NCI-H345 (cell line): Measurements from ENCODE around the gene MAPRE3.

Source experiments
- DNase-seq: peaks from one replicate; lab custom pipeline; 2025; lab: John Stamatoyannopoulos, UW

MAPRE3 gene

GRCh38 chr2:27041752-27042151, 71.3 kb downstream of the MAPRE3 start:
- DNase-seq = no peak

- peak; percentile 52 for DNase-seq
Measured at GRCh38 chr2:27042159-27042661, 71.8 kb downstream of the MAPRE3 start.

- no peak for DNase-seq
Measured at GRCh38 chr2:27042985-27043634, 72.7 kb downstream of the MAPRE3 start.

- peak; percentile 57 for DNase-seq
Measured at GRCh38 chr2:27049422-27050280, 79.2 kb downstream of the MAPRE3 start.

GRCh38 chr2:27050281-27050995, 80.0 kb downstream of the MAPRE3 start:
- DNase-seq = peak; percentile 96

GRCh38 chr2:27050996-27051901, 80.8 kb downstream of the MAPRE3 start, which contains the start of gene AGBL5:
Gene AGBL5 (plus strand): TSS chr2:27051668. CDS start chr2:27052959, 1,291 bp downstream.
- peak; percentile 97 for DNase-seq

GRCh38 chr2:27051902-27052645, 81.6 kb downstream of the MAPRE3 start:
- no peak for DNase-seq

- DNase-seq = no peak
Measured at GRCh38 chr2:27053321-27053720, 82.9 kb downstream of the MAPRE3 start.

GRCh38 chr2:27053776-27054175, 83.3 kb downstream of the MAPRE3 start:
- DNase-seq = no peak

- DNase-seq = no peak
Measured at GRCh38 chr2:27054721-27055120, 84.3 kb downstream of the MAPRE3 start.

- DNase-seq = no peak
Measured at GRCh38 chr2:27057184-27057583, 86.7 kb downstream of the MAPRE3 start.

- no peak for DNase-seq
Measured at GRCh38 chr2:27058210-27058609, 87.8 kb downstream of the MAPRE3 start.

GRCh38 chr2:27059141-27059820, 88.8 kb downstream of the MAPRE3 start:
- no peak for DNase-seq

- DNase-seq = no peak
Measured at GRCh38 chr2:27060323-27060722, 89.9 kb downstream of the MAPRE3 start.

GRCh38 chr2:27065128-27065527, 94.7 kb downstream of the MAPRE3 start:
- DNase-seq = no peak

- DNase-seq = no peak
Measured at GRCh38 chr2:27067385-27067784, 96.9 kb downstream of the MAPRE3 start.

GRCh38 chr2:27069436-27069835, 99.0 kb downstream of the MAPRE3 start:
- DNase-seq = no peak

GRCh38 chr2:27069961-27070618, 99.7 kb downstream of the MAPRE3 start:
- no peak for DNase-seq

GRCh38 chr2:27070653-27071276, 100.3 kb downstream of the MAPRE3 start:
- no peak for DNase-seq
